Measurements from ENCODE around the gene METTL15. TPM values are rescaled to one million over a fixed set of nuclear protein-coding genes. Genes with fewer than 3 reads are reported as not detected.

The METTL15 gene
- total RNA-seq, 1 experiment from 2014 or later, result 9.1 TPM

- H3K79me2 ChIP-seq (ENCODE audit: insufficient read depth, low read length), result no peaks in the 10 kb centered on the region
- no peaks in the 10 kb centered on the region for H3K23me2 ChIP-seq (ENCODE audit: insufficient read length, low read depth, low read length, poor library complexity, severe bottlenecking)
- no peaks in the 10 kb centered on the region for H3K36me3 Mint-ChIP-seq (ENCODE audit: insufficient read depth in 1 of 3, low read depth in 3 of 3)
- no peak overlapping the region for H3K56ac ChIP-seq (ENCODE audit: insufficient read length, low read depth, low read length)
- peaks cover 4 to 6% of the 10 kb centered on the region in 2 experiments; a peak in 2 of 4 replicates for H3K4me1 Mint-ChIP-seq
- no peak overlapping the region for H2AK5ac ChIP-seq (ENCODE audit: insufficient read length, low read length)
- no peaks in the 10 kb centered on the region for H3K27me3 ChIP-seq (ENCODE audit: insufficient read depth, low read length)
- H3K27ac Mint-ChIP-seq, result peak overlapping the region in 1 of 3 experiments; percentile 56; a peak in 1 of 7 replicates
- H3K9ac ChIP-seq (ENCODE audit: extremely low read depth, insufficient read length, low read length), result no peak overlapping the region
- DNase-seq, result no peak
- H3T11ph ChIP-seq (ENCODE audit: low read length), result no peak overlapping the region
- H3K27ac ChIP-seq (ENCODE audit: insufficient read length, low read depth, low read length), result no peak overlapping the region
- H2BK20ac ChIP-seq (ENCODE audit: low read depth, low read length, poor library complexity, severe bottlenecking), result no peak overlapping the region
- H4K8ac ChIP-seq (replicated peaks; ENCODE audit: insufficient read length, low read depth, low read length), result no peak overlapping the region
- H2AFZ ChIP-seq (ENCODE audit: low read length), result no peak overlapping the region
- H3K4ac ChIP-seq (ENCODE audit: low read depth, low read length), result no peak overlapping the region
- no peak overlapping the region for H4K91ac ChIP-seq (ENCODE audit: insufficient read length, low read depth, low read length)
- no peak overlapping the region for H3K23ac ChIP-seq (ENCODE audit: insufficient read length, low read depth, low read length)
- no peaks in the 10 kb centered on the region for H4K20me1 ChIP-seq (ENCODE audit: control insufficient read depth, insufficient read depth, insufficient read length)
- no peaks in the 10 kb centered on the region for H3K27me3 Mint-ChIP-seq (ENCODE audit: low read depth)
- no peak overlapping the region for H2BK15ac ChIP-seq (ENCODE audit: low read depth, low read length)
- H3K14ac ChIP-seq (ENCODE audit: insufficient read depth, low read length), result no peak overlapping the region
- H3K4me2 ChIP-seq (ENCODE audit: insufficient read depth, insufficient read length, low read length), result no peak overlapping the region
- no peaks in the 10 kb centered on the region for H3K79me1 ChIP-seq (ENCODE audit: insufficient read depth, low read depth, low read length, poor library complexity, severe bottlenecking)
- no peak overlapping the region for H3K18ac ChIP-seq (ENCODE audit: insufficient read length, low read depth, low read length)
- H2BK120ac ChIP-seq (ENCODE audit: low read depth, low read length, poor library complexity, severe bottlenecking), result no peak overlapping the region
- H3K9me3 Mint-ChIP-seq, result no peaks in the 10 kb centered on the region
- no peak overlapping the region for H3K4me3 Mint-ChIP-seq
- no peaks in the 10 kb centered on the region for H3K9me3 ChIP-seq (ENCODE audit: control insufficient read depth, low read depth, low read length)
- H2BK12ac ChIP-seq (ENCODE audit: insufficient read length, low read depth, low read length), result no peak overlapping the region
- TF ChIP-seq, protein P1, sequence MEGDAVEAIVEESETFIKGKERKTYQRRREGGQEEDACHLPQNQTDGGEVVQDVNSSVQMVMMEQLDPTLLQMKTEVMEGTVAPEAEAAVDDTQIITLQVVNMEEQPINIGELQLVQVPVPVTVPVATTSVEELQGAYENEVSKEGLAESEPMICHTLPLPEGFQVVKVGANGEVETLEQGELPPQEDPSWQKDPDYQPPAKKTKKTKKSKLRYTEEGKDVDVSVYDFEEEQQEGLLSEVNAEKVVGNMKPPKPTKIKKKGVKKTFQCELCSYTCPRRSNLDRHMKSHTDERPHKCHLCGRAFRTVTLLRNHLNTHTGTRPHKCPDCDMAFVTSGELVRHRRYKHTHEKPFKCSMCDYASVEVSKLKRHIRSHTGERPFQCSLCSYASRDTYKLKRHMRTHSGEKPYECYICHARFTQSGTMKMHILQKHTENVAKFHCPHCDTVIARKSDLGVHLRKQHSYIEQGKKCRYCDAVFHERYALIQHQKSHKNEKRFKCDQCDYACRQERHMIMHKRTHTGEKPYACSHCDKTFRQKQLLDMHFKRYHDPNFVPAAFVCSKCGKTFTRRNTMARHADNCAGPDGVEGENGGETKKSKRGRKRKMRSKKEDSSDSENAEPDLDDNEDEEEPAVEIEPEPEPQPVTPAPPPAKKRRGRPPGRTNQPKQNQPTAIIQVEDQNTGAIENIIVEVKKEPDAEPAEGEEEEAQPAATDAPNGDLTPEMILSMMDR (conservative IDR thresholded peaks at IDR 0.05), result no peak
- H4K5ac ChIP-seq (ENCODE audit: insufficient read length, low read depth, low read length), result no peak overlapping the region
- no peak overlapping the region for H2BK5ac ChIP-seq (ENCODE audit: insufficient read length, low read length)
- no peaks in the 10 kb centered on the region for H3K4me1 ChIP-seq (ENCODE audit: insufficient read depth, low read length)
- no CpG with 5 or more reads among the region's 3 CpGs for WGBS (ENCODE audit: extremely low coverage, insufficient read length, low lambda C conversion rate)
Observed at GRCh38 chr11:28123151-28123581, 15.0 kb downstream of the METTL15 start.
